HG03521 (cell line): ENCODE data around the gene TP53BP2.
"Not testable (repeated sequence)": the region's sequence is repeated elsewhere in the genome, so short reads cannot be mapped to it uniquely, and the experiment has no call there.

Experiments
- ATAC-seq: cut with Tn5 transposase; IDR thresholded peaks from one replicate; pipeline ENCODE4 v1.9.1; 2021; ENCODE audit warnings: mild to moderate bottlenecking, moderate library complexity; ENCODE audit not compliant: unreplicated experiment

Gene TP53BP2

DNA sequence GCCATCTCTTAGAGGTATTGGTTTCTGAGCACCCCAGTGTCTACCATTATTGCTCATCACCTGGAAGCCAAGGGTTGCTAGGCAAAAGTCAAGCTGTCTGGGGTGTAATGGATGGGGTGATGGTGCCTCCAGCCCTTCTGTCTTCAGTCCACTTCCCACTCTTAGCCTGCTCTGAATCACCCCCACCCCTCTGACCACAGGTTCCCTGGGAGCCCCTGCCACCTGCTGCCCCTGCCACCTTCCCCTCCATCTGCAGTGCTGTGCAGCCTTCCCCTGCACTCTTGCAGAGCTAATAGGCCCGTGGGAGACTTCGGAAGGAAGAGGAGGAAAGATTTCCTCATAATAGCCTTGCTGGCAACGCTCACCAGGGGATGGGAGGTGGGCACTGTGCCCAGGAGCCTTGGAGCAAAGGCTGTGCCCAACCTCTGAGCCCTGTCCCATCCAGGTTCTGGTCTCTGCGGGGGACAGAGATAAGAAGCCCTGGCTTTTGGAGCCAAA, 97.9 kb downstream of the TP53BP2 start:
- ATAC-seq, result no peak

- ATAC-seq, result no peak
Observed at GRCh38 chr1:223745731-223746130, 100.0 kb downstream of the TP53BP2 start.

- no peak for ATAC-seq
Observed at GRCh38 chr1:223742856-223743517, 102.8 kb downstream of the TP53BP2 start.

DNA sequence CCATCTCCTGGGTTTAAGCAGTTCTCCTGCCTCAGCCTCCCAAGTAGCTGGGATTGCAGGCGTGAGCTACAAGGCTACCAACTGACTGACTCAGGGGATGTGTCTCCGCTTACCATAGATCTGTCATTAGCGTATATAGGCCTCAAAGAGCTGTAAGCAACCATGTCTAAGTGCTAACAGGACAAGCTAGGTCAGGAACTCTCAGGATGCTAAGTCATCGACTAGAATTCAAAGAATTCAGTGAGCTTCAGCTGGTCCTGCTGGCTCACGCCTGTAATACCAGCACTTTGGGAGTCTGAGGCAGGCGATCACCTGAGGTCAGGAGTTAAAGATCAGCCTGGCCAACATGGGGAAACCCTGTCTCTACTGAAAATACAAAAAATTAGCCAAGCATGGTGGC, 103.9 kb downstream of the TP53BP2 start:
- no peak for ATAC-seq

- not testable (repeated sequence) for ATAC-seq
Observed at GRCh38 chr1:223740038-223740736, 105.6 kb downstream of the TP53BP2 start.

GRCh38 chr1:223739366-223740037, 106.2 kb downstream of the TP53BP2 start:
- ATAC-seq, result no peak

GRCh38 chr1:223738465-223739365, 107.0 kb downstream of the TP53BP2 start:
- no peak for ATAC-seq

GRCh38 chr1:223737342-223737741, 108.4 kb downstream of the TP53BP2 start:
- no peak for ATAC-seq

DNA sequence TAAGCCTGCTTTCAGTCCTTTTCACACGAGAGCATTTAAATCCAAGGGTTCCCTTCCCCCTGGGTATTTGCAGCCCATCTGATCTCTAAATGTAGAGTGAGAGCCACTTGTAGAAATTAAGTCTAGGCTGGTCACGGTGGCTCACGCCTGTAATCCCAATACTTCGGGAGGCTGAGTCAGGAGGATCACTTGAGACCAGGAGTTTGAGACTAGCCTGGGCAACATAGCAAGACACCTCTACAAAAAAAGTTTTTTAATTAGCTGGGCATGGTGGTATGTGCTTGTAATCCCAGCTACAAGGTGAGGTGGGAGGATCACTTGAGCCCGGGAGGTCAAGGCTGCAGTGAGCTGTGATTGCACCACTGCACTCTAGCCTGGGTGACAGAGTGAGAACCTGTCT, 109.1 kb downstream of the TP53BP2 start:
- not testable (repeated sequence) for ATAC-seq

- no peak for ATAC-seq
Observed at GRCh38 chr1:223733898-223734852, 111.6 kb downstream of the TP53BP2 start.

DNA sequence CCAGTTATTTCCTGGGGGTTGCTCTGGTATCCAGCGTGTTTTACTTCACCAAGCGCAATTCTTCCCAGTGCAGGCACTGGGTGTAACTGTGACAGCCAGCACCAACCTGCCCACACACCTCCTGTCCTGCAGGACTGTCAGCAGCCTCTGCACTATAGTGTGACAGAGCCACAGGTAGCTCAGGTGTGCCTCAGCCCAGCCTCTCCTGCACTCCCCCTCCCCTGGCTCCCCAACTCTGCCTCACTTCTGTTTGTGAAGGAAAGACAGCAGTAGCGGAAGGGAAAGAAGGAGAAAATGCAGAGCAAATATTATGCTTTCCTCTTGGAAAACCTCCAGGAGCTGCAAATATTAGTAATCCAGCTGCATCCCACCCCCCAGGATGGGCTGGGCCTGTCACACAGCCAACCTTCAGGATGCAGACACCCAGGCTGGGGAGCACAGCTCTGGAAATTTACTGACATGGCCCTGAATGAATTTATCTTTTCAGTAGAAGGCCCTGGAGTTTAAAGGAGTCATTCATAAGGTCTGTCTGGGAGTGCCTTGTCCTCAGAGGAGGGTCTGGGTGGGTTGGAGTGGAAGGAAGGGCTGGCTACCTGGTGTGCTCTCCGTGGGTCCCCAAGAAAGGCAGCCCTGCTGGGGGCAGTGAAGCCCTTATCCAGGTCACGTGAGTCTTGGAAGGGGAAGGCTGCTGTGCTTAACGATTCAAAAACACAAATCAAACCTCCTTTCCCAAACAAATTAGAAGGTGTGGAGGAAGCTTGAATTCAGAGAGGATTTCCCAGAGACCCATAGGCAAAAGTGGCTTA, 112.6 kb downstream of the TP53BP2 start:
- ATAC-seq, result no peak

- no peak for ATAC-seq
Observed at GRCh38 chr1:223731133-223731770, 114.5 kb downstream of the TP53BP2 start.

DNA sequence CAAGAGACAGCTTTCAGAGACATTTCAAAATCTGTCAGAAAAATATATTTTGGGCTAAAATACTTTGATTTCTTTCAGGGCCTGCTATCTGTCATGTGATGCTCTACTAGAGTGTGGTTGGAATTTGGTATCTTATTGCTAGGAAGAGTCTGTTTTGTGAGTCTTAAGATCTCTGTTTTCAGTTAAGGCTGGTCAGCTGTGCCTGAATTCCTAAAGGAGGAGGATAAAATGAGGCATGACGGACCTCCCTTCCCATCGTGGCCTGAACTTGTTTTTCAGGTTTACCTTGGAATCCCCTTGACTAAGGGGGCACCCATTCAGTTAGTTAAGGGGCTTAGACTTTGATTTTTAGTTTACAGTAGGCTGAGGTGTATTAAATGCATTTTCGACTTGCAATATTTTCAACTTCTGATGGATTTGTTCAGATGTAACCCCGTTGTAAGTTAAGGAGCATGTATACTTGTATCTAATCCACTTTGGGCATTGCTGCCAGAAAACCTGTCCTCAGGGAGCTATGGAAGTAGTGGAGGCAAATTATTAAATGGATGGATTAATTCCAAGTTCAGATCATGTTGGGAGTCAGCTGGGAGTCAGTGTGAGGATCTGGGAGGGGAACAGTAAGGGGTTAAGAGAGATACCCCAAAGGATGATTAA, 115.1 kb downstream of the TP53BP2 start:
- ATAC-seq, result no peak

- ATAC-seq, result no peak
Observed at GRCh38 chr1:223729906-223730305, 115.8 kb downstream of the TP53BP2 start.
